ENCODE data around the gene ZNF385A. TPM values are rescaled to one million over a fixed set of nuclear protein-coding genes. Genes with fewer than 3 reads are reported as not detected.

The ZNF385A gene
- total RNA-seq, 1 experiment from 2014 or later: 5.7 TPM

DNA sequence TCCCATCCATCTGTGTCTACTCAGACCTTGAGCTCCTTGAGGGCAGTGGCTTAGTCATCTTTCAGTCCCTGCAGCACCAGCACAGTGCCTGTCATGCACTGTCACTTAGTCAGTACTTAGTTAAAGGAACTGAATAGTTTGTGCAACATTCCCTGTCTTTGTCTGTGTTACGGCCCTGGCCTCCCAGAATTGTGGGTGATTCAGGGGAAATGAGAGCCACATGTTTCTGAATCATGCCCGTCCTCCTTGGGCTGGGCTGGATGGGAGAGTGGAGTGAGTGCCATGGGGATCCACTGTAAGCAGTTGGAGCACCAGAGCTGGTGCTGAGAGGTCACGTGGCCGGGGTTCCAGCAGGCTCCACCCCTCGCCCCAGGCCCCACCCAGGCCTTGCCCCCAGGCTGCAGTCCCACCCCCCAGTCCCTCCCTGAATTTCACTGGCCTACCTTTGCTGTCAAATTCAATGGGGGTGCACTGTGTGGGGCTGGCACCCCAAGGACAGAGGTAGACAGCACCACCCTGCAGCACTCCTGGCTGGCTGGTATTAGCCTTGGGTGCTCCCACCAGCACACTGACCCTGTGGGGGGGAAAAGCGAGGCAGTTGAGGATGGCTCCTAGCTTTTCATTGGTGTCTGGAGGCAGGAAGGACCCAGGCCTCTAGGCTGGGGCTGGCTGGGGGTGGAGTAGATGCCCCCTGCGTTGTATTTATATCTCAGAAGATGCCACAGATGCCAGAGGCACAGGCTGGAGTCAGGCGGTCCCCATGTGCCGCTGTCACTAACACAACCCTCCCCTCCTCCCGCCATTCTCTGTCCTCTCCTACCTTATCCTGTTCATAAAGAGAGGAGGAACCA is 27.1 kb upstream of the ZNF385A start:
- Histone ChIP-seq H3T11ph (ENCODE audit: low read length) (no peak overlapping the region), H3K56ac (ENCODE audit: insufficient read length, low read depth, low read length) (no peak overlapping the region), H4K20me1 (ENCODE audit: control insufficient read depth, insufficient read depth, insufficient read length) (no peaks in the 10 kb centered on the region), H4K8ac (replicated peaks; ENCODE audit: insufficient read length, low read depth, low read length) (no peak overlapping the region), H3K4me2 (ENCODE audit: insufficient read depth, insufficient read length, low read length) (no peak overlapping the region), H2AFZ (ENCODE audit: low read length) (no peak overlapping the region), H3K27ac (ENCODE audit: insufficient read length, low read depth, low read length) (no peak overlapping the region), H2BK12ac (ENCODE audit: insufficient read length, low read depth, low read length) (no peak overlapping the region), H3K14ac (ENCODE audit: insufficient read depth, low read length) (no peak overlapping the region), H3K9ac (ENCODE audit: extremely low read depth, insufficient read length, low read length) (no peak overlapping the region), H4K5ac (ENCODE audit: insufficient read length, low read depth, low read length) (no peak overlapping the region), H2AK5ac (ENCODE audit: insufficient read length, low read length) (no peak overlapping the region), H2BK5ac (ENCODE audit: insufficient read length, low read length) (no peak overlapping the region), H2BK15ac (ENCODE audit: low read depth, low read length) (no peak overlapping the region), H4K91ac (ENCODE audit: insufficient read length, low read depth, low read length) (no peak overlapping the region), H3K23me2 (ENCODE audit: insufficient read length, low read depth, low read length, poor library complexity, severe bottlenecking) (no peaks in the 10 kb centered on the region), H2BK20ac (ENCODE audit: low read depth, low read length, poor library complexity, severe bottlenecking) (no peak overlapping the region), H3K79me2 (ENCODE audit: insufficient read depth, low read length) (no peaks in the 10 kb centered on the region), H3K23ac (ENCODE audit: insufficient read length, low read depth, low read length) (no peak overlapping the region), H3K27me3 (ENCODE audit: insufficient read depth, low read length) (no peaks in the 10 kb centered on the region; the same call in 1 of the 2 replicates), H3K4ac (ENCODE audit: low read depth, low read length) (no peak overlapping the region), H2BK120ac (ENCODE audit: low read depth, low read length, poor library complexity, severe bottlenecking) (no peak overlapping the region), H3K4me1 (ENCODE audit: insufficient read depth, low read length) (no peaks in the 10 kb centered on the region), H3K79me1 (ENCODE audit: insufficient read depth, low read depth, low read length, poor library complexity, severe bottlenecking) (no peaks in the 10 kb centered on the region), H3K9me3 (ENCODE audit: control insufficient read depth, low read depth, low read length) (no peaks in the 10 kb centered on the region), H3K18ac (ENCODE audit: insufficient read length, low read depth, low read length) (no peak overlapping the region)
- H3K27ac Mint-ChIP-seq: no peak overlapping the region
- TF ChIP-seq, protein P1, sequence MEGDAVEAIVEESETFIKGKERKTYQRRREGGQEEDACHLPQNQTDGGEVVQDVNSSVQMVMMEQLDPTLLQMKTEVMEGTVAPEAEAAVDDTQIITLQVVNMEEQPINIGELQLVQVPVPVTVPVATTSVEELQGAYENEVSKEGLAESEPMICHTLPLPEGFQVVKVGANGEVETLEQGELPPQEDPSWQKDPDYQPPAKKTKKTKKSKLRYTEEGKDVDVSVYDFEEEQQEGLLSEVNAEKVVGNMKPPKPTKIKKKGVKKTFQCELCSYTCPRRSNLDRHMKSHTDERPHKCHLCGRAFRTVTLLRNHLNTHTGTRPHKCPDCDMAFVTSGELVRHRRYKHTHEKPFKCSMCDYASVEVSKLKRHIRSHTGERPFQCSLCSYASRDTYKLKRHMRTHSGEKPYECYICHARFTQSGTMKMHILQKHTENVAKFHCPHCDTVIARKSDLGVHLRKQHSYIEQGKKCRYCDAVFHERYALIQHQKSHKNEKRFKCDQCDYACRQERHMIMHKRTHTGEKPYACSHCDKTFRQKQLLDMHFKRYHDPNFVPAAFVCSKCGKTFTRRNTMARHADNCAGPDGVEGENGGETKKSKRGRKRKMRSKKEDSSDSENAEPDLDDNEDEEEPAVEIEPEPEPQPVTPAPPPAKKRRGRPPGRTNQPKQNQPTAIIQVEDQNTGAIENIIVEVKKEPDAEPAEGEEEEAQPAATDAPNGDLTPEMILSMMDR (conservative IDR thresholded peaks at IDR 0.05): no peak
- DNase-seq: peak; percentile 76
- H3K27me3 Mint-ChIP-seq (ENCODE audit: low read depth): peaks cover 3% of the 10 kb centered on the region
- no peak overlapping the region for H3K4me3 Mint-ChIP-seq
- H3K9me3 Mint-ChIP-seq: no peaks in the 10 kb centered on the region
- WGBS (ENCODE audit: extremely low coverage, insufficient read length, low lambda C conversion rate): no CpG with 5 or more reads among the region's 10 CpGs
- H3K4me1 Mint-ChIP-seq: peaks cover 7 to 9% of the 10 kb centered on the region in 2 experiments
- H3K36me3 Mint-ChIP-seq (ENCODE audit: insufficient read depth in 1 of 3, low read depth in 3 of 3): peaks cover 0 to 6% (median 5%) of the 10 kb centered on the region in 3 experiments; a peak in 2 of 7 replicates
